Activated CD8-positive, alpha-beta memory T cell treated with anti-CD3 and anti-CD28 coated beads for 48 hours (primary cell): ENCODE measurements around the gene GABARAP.
A peak's percentile ranks its signal among the peaks of the same experiment; 100 is the strongest.
"Not testable (repeated sequence)": the region's sequence is repeated elsewhere in the genome, so short reads cannot be mapped to it uniquely, and the experiment has no call there.

Experiments
- DNase-seq, 3 experiments: peaks; one replicate each; pipeline ENCODE4 v3.0.0-alpha.2; 2020; ENCODE audit warnings: low read depth in 2 of 3, low spot score in 2 of 3

GABARAP gene

DNA sequence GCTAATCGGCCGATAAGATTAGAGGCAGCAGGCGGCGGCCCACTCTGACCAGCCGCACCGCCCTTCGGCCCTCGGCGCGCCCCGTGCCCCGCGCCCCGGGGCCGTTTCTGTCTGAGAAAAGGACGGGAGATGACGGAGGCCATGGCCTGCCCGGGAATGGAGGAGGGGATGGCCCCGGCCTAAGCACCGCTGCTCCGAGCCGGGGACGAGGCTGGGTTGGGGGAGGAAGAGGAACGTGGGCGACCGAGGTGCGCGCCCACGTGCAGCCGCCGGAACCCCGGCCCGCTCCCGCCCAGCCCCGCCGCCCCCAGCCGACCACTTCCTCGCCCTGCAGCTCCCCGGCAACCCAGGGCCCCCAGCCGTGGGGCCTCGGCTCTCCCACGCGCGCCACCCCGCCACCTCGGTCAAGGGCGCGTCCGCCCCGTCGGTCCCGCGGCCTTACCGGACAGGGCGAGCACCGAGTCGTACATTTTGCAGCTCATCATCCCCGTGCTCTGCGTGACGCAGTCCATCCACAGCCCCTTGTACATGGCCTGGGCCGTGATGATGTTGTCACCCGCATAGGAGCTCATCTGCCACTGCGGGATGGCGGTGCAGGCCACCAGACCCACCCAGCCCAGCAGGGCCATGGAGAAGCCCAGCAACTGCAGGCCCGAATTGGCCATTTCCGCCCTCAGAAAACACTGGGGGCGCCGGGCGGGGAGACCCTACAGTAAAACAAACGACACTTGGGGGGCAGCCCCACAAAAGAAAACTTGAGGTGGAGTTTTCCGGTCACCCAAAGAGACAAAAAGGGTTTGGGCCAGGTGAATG is 19.3 kb upstream of the GABARAP start:
- no peak for DNase-seq

GRCh38 chr17:7260651-7261378 is 18.6 kb upstream of the GABARAP start:
- no peak for DNase-seq

DNA sequence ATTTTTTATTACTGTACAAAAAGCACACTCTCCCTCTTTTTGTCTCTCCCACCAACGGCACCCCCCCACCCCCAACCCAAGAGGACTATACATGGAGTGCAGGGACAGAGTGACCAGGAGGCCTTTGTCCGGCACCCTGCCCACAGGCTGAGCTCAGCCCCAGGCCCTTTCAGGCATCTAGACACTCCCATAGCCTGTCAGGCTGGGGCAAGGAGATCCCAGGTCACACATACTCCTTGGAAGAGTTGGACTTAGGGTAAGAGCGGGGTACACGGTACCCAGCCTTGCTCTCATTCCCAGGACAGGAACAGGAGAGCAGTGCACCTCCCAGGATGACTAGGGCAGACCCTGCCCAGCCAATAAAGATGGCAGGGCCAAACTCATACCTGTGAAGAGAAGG is 17.9 kb upstream of the GABARAP start:
- DNase-seq: no peak

DNA sequence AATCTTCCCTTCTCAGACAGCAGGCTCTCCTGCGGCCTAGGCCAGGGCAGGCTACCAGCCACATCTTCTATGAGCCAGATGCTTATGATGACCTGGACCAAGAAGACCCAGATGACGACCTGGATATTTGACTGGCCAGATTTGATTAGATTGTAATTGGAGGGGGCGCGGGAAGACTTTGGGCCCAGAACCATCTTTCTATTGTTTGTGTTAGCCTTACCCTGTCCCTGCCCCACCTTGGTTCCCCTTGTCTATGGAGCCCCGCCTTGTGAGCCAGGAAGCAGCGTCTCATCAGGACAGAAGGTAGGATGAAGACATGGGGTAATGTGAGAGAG is 17.3 kb upstream of the GABARAP start:
- DNase-seq: no peak

GRCh38 chr17:7258731-7259554 is 16.7 kb upstream of the GABARAP start:
- no peak for DNase-seq

GRCh38 chr17:7256766-7257456 is 14.7 kb upstream of the GABARAP start:
- DNase-seq: no peak

GRCh38 chr17:7254511-7254910 is 12.3 kb upstream of the GABARAP start:
- no peak for DNase-seq

- no peak for DNase-seq
These were observed 10.8 kb upstream of the GABARAP start for GRCh38 chr17:7253082-7253481.

DNA sequence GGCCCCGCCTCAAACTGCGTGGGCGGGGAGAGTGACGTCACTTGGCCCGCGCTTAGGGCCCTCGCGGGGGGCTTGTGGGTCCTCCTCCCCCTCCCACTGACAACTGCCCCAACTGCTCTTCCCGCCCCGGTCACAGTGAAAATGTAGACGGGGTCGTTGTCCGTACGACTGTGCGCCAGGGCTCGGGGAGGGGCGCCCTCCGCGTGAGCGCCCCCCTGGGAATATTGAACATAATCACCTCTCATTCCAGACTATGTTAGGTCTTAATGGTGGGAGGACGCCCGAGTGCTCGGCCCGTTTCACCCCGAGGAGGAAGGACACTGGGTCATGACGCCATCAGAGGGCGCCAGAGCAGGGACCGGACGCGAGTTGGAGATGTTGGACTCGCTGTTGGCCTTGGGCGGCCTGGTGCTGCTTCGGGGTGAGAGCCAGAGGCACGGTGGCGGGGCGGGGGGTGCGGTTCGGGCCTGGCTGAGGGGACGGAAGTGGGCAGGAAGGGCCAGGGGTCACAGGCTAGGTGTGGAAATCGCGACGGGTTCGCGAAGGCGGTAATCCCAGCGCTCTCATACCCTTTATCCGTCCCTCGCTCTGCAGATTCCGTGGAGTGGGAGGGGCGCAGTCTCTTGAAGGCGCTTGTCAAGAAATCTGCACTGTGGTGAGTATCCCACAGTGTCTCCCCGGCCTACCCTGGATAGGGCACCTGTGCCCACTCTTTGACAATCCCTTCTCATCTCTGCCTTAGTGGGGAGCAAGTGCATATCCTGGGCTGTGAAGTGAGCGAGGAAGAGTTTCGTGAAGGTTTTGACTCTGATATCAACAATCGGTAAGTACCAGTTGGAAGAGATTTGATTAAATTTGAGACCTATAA is 10.2 kb upstream of the GABARAP start, which contains the start of gene ELP5:
TSS of gene ELP5 (plus strand) at position 40 of the 868 bp plus-strand sequence. CDS start at position 376, 336 bp downstream.
- DNase-seq: peak; percentile 93 to 100 (median 97)

DNA sequence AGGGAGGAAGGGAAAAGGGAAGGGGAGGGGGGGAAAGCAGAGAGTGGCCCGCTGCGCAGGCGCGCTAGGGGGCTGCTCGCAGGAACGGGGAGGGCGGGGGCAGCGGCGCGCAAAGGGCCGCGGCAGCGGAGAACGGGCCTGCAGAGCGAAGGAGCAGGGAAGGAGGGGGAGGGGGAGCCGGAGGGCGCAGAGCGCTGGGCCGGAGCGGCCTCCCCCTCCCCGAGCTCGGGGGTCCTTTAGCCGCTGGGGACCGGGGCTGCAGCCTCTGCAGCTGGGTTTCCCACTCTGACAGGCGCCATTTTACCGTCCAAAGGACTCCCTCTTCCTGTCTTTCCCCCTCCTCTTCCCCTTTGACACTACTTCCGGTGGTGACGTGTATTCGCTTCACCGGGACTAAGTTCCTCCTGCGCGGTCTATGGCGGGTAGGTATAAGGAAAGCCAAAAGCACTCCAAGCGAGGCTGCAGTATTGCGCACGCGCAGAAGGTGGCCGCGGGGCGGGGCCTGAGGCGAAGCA is 9.5 kb upstream of the GABARAP start, which contains the start of gene CTDNEP1:
TSS of gene CTDNEP1 (minus strand) at position 74 of the 515 bp plus-strand sequence. CDS start 438 bp downstream, outside the sequence.
- peak in 1 of 3 experiments; percentile 100 for DNase-seq

- no peak for DNase-seq
These were observed 8.7 kb upstream of the GABARAP start for GRCh38 chr17:7250695-7251627.

GRCh38 chr17:7249830-7250229 is 7.6 kb upstream of the GABARAP start:
- no peak for DNase-seq

- no peak for DNase-seq
These were observed 7.0 kb upstream of the GABARAP start for GRCh38 chr17:7249214-7249613.

DNA sequence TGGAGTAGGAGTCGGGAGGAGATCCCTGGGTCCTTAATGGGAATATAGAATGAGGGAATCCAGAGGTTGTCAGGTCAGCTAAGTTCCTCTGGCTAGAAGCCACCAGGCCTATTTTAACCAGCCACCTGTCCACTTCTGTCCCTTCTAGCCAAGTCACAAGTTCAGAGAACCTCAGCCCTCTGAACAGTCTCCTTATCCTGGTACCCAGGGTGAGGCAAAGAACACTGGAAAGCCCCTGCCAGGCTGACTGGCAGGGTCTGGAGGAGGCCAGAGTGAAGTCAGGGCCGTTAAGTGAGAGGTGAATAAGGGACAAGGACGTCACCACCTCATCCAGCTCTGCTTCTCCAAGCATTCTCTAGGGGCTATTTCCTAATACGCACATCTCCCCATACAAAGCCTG is 6.5 kb upstream of the GABARAP start:
- no peak for DNase-seq

DNA sequence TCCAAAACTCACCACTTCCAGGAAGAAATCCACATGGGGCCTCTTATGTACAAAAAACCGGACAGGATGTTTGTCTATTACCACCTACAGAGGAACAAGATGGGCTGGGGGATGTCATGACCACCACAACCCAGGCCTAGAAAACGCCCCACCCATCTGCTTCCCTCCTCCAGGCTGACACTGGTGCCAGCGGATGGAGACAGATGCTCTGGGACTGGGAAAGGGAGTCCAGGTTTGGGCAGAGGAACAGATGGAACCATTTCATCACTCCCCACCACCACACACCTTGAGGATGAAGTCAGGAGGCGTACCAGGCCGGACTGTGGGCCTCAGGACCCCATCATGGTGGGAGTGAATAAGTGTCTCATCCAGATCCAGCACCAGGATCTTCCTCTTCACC is 4.5 kb upstream of the GABARAP start:
- no peak for DNase-seq

DNA sequence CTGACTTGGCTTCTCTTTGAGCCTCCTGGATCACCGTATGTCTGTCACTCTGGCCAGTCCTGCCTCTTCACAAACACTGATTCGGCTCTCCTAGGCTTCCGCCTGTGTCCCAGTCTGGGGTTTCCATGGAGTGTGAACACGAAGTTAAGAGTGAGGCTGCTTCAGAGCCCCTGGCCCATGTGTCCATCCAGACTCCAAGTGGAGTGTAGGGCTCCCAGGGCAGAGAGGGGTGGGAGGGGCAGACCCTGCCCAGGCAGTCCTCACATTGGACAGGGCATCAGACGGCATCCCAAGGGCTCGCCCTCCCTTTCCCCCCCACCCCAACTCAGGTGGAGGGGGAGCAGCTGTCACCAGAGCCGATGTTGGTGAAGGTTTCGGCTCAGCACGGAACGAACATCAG is 1.6 kb upstream of the GABARAP start:
- DNase-seq: not testable (repeated sequence)

DNA sequence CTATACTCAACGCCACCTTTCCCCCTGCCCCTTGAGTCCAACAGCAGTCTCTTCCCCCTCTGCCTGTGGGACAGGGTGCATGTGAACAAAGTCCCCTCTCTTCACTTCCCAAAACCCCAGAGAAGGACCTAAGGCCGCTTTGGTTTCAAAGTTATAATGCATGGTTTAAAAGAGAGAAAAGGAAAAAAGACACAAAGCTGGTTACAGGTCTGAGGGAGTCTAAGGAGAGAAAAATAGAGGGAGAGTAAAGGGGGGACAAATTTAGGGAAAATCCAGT is 1.1 kb upstream of the GABARAP start:
- no peak for DNase-seq

GRCh38 chr17:7242717-7243452 is 636 bp upstream of the GABARAP start:
- DNase-seq: peak; percentile 79 to 89 (median 86)
